Activated T-helper 9 cell treated with anti-CD3 and anti-CD28 coated beads, Interleukin-2, amount 50 U/mL, for 16 hours (primary cell): ENCODE data around the gene CFAP410.
"Not testable (repeated sequence)": the region's sequence is repeated elsewhere in the genome, so short reads cannot be mapped to it uniquely, and the experiment has no call there.

Source experiments
- DNase-seq: peaks from one replicate; pipeline ENCODE4 v3.0.0-alpha.2; 2020; ENCODE audit warnings: low read depth

The CFAP410 gene

DNA sequence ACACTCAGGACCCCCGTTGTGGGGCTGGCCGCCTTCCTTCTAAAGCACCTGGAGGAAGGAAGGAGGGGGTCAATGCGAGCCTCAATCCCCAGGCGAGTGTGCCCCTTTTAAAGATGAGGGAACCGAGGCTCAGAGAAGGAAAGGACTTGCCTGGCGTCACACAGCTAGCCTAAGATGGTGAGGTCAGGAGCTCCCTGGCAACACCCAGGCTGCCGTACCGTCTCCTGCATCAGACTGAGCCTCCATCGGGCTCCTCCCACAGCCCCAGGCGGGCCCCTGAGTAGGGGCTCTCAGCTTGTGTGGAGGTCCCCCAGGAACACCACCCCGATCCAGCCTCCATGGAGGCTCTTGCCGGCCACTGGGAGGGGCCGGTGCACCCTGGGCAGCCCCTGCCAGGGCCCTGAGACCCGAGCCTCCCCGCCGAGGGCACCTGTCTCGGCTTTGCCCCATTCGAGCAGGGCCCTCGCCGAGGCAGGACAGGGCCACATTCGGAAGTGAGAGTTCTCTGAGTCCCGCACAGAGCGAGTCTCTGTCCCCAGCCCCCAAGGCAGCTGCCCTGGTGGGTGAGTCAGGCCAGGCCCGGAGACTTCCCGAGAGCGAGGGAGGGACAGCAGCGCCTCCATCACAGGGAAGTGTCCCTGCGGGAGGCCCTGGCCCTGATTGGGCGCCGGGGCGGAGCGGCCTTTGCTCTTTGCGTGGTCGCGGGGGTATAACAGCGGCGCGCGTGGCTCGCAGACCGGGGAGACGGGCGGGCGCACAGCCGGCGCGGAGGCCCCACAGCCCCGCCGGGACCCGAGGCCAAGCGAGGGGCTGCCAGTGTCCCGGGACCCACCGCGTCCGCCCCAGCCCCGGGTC is 53.8 kb downstream of the CFAP410 start, which contains the start of gene AIRE:
Gene AIRE, plus strand, starts transcription at position 739 of the 855 bp plus-strand sequence. CDS start 131 bp downstream, outside the sequence.
- DNase-seq = no peak

- DNase-seq = no peak
Observed at GRCh38 chr21:44283948-44284347, 55.2 kb downstream of the CFAP410 start.

- DNase-seq = not testable (repeated sequence)
Observed at GRCh38 chr21:44283211-44283785, 55.9 kb downstream of the CFAP410 start.

DNA sequence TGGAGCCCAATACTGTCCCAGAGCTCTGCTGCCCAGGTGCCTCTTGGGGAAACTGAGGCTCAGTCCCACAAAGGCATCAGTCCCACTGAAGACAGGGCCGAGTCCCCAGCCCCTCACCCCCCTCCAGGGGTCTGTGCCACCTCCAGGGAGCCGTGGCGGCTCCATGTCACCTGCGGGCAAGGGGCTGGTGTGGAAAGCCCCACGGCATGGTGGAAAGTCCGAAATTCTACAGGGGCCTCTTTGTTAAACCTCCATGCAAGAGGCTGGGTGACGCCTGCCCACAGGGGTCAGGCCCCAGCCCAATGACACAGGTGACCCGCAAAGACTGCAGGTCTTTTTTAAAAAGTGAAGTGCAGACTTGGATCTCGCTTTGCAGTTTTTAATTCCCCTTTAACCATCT is 56.8 kb downstream of the CFAP410 start:
- no peak for DNase-seq

GRCh38 chr21:44281801-44282200 is 57.4 kb downstream of the CFAP410 start:
- no peak for DNase-seq

GRCh38 chr21:44279354-44280260 is 59.6 kb downstream of the CFAP410 start:
- DNase-seq = no peak
